Sigmoid colon (tissue), 4 donors: ENCODE results near the gene DOP1B.

Experiments used
- CTCF ChIP-seq, 4 experiments: fragments of 450-650 bp in 3 of 4; fragments of 200-600 bp in 1 of 4; IDR thresholded peaks; one replicate each; pipeline ENCODE4 v1.5.1; 2016 to 2019; ENCODE audit warnings: antibody characterized with exemption in 4 of 4, mild to moderate bottlenecking in 3 of 4, moderate library complexity in 2 of 4
- EP300 ChIP-seq, 4 donors: sonication (generic); formaldehyde crosslinking; IDR thresholded peaks; one replicate each; pipeline ENCODE4 v1.6.1; 2017; ENCODE audit warnings: antibody characterized with exemption in 4 of 4
- POLR2AphosphoS5 ChIP-seq, 4 donors: sonication (generic); formaldehyde crosslinking; IDR thresholded peaks; one replicate each; pipeline ENCODE4 v1.6.1; 2017; ENCODE audit warnings: antibody characterized with exemption in 4 of 4

GRCh38 chr21:36126621-36127110, 30.0 kb upstream of the DOP1B start:
- TF ChIP-seq POLR2AphosphoS5 (IDR thresholded peaks at IDR 0.05), result no peak
- TF ChIP-seq CTCF (IDR thresholded peaks at IDR 0.05), result no peak
- no peak for TF ChIP-seq EP300 (IDR thresholded peaks at IDR 0.05)
